ENCODE data around the gene PSMB4. TPM values are rescaled to one million over a fixed set of nuclear protein-coding genes. Genes with fewer than 3 reads are reported as not detected.
"Not testable (repeated sequence)": the region's sequence is repeated elsewhere in the genome, so short reads cannot be mapped to it uniquely, and the experiment has no call there.

The PSMB4 gene
- total RNA-seq, 1 donor from 2014 or later = 322 TPM

DNA sequence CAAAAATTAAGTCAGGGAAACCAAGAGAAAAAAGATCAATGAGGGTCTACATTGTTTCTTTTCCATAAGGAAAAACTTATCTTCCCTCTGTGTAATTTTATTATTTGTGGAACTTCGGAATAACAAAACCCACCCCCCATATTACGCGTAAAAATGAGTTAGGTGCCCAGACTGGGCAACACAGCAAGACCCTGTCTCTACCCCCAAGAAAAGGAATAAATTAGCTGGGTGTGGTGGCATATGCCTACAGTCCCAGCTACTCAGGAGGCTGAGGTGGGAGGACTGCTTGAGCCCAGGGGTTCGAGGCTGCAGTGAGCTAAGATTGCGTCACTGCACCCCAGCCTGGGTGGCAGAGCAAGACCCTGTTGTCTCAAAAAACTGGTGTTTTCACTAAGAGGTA, 20.4 kb downstream of the PSMB4 start:
- Mint-ChIP-seq H3K4me1 (ENCODE audit: unreplicated experiment) (peaks cover 18% of the 10 kb centered on the region), H3K4me3 (ENCODE audit: unreplicated experiment) (peak overlapping the region; percentile 12), H3K36me3 (ENCODE audit: low read depth, unreplicated experiment) (peaks cover 35% of the 10 kb centered on the region), H3K27ac (ENCODE audit: unreplicated experiment) (peak overlapping the region; percentile 68), H3K27me3 (ENCODE audit: unreplicated experiment) (no peaks in the 10 kb centered on the region), H3K9me3 (ENCODE audit: unreplicated experiment) (no peaks in the 10 kb centered on the region)
- no peak for TF ChIP-seq CTCF (IDR thresholded peaks at IDR 0.05; ENCODE audit: unreplicated experiment)
- DNase-seq (ENCODE audit: low spot score) = no peak

- Mint-ChIP-seq H3K27ac (ENCODE audit: unreplicated experiment) (no peak overlapping the region), H3K9me3 (ENCODE audit: unreplicated experiment) (no peaks in the 10 kb centered on the region), H3K4me1 (ENCODE audit: unreplicated experiment) (peaks cover 25% of the 10 kb centered on the region), H3K27me3 (ENCODE audit: unreplicated experiment) (peaks cover 3% of the 10 kb centered on the region), H3K36me3 (ENCODE audit: low read depth, unreplicated experiment) (peaks cover 44% of the 10 kb centered on the region), H3K4me3 (ENCODE audit: unreplicated experiment) (no peak overlapping the region)
- TF ChIP-seq CTCF (IDR thresholded peaks at IDR 0.05; ENCODE audit: unreplicated experiment) = no peak
- DNase-seq (ENCODE audit: low spot score) = no peak
These were observed 25.7 kb downstream of the PSMB4 start for GRCh38 chr1:151425103-151425502.

DNA sequence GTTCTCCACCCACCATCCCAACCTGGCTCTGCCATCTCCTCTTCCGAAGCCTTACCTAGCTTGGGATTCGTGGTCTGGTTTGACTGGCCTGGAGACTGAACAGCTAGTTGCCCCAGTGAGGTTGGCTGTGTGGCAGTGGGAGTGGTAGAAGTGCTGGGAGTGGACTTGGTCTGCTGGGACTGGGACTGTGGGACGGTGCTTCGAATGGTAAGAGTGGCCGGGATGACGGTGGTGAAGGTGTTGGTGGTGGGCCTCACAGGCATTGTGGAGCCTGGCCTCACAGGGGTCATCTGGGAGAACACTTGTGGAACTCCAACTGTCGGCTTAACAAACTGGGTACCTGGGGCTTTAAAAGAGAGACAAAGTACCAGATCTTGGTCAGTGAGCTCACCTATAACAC, 28.7 kb downstream of the PSMB4 start:
- Mint-ChIP-seq H3K9me3 (ENCODE audit: unreplicated experiment) (no peaks in the 10 kb centered on the region), H3K4me1 (ENCODE audit: unreplicated experiment) (peaks cover 24% of the 10 kb centered on the region), H3K27ac (ENCODE audit: unreplicated experiment) (no peak overlapping the region), H3K4me3 (ENCODE audit: unreplicated experiment) (no peak overlapping the region), H3K27me3 (ENCODE audit: unreplicated experiment) (peaks cover 3% of the 10 kb centered on the region), H3K36me3 (ENCODE audit: low read depth, unreplicated experiment) (peaks cover 34% of the 10 kb centered on the region)
- TF ChIP-seq CTCF (IDR thresholded peaks at IDR 0.05; ENCODE audit: unreplicated experiment) = no peak
- DNase-seq (ENCODE audit: low spot score) = no peak

DNA sequence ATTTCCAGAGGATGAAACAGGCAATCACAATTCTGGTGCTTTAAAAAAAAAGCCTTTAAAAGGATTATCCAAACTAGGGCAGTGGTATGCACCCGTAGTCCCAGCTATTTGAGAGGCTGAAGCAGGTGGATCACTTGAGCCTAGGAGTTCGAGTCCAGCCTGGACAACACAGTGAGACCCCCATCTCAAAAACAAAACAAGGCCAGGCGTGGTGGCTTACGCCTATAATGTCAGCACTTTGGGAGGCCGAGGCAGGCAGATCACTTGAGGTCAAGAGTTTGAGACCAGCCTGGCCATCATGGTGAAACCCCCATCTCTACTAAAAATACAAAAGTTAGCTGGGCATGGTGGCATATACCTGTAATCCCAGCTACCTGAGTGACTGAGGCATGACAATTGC, 34.5 kb downstream of the PSMB4 start:
- H3K9me3 Mint-ChIP-seq (ENCODE audit: unreplicated experiment); H3K27me3 Mint-ChIP-seq (ENCODE audit: unreplicated experiment); DNase-seq (ENCODE audit: low spot score); H3K4me3 Mint-ChIP-seq (ENCODE audit: unreplicated experiment); H3K36me3 Mint-ChIP-seq (ENCODE audit: low read depth, unreplicated experiment); H3K4me1 Mint-ChIP-seq (ENCODE audit: unreplicated experiment); H3K27ac Mint-ChIP-seq (ENCODE audit: unreplicated experiment): not testable (repeated sequence)

DNA sequence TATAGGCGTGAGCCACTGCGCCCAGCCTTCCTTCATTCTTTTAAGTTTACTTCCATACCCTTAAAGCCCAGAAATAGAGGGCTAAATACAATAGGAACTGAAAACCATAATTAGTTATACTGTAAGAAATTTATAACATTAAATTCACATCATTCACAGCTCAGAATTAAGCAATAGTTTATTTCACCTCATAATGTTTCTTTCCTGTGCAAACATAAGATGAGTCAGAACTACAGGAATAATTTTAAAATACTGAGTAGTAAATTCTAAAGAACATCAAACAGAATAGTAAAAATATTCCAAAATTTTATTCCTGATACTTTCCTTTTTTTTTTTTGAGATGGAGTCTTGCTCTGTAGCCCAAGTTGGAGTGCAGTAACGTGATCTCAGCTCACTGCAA, 35.8 kb downstream of the PSMB4 start:
- peaks cover 1% of the 10 kb centered on the region for H3K36me3 Mint-ChIP-seq (ENCODE audit: low read depth, unreplicated experiment)
- H3K27me3 Mint-ChIP-seq (ENCODE audit: unreplicated experiment) = peaks cover 1% of the 10 kb centered on the region
- no peak for TF ChIP-seq CTCF (IDR thresholded peaks at IDR 0.05; ENCODE audit: unreplicated experiment)
- H3K4me1 Mint-ChIP-seq (ENCODE audit: unreplicated experiment) = no peaks in the 10 kb centered on the region
- DNase-seq (ENCODE audit: low spot score) = no peak
- H3K4me3 Mint-ChIP-seq (ENCODE audit: unreplicated experiment) = no peak overlapping the region
- H3K9me3 Mint-ChIP-seq (ENCODE audit: unreplicated experiment) = no peaks in the 10 kb centered on the region
- no peak overlapping the region for H3K27ac Mint-ChIP-seq (ENCODE audit: unreplicated experiment)

- Mint-ChIP-seq H3K27ac (ENCODE audit: unreplicated experiment) (no peak overlapping the region), H3K4me1 (ENCODE audit: unreplicated experiment) (no peaks in the 10 kb centered on the region), H3K4me3 (ENCODE audit: unreplicated experiment) (no peak overlapping the region), H3K27me3 (ENCODE audit: unreplicated experiment) (peaks cover 1% of the 10 kb centered on the region), H3K9me3 (ENCODE audit: unreplicated experiment) (no peaks in the 10 kb centered on the region), H3K36me3 (ENCODE audit: low read depth, unreplicated experiment) (no peaks in the 10 kb centered on the region)
- no peak for TF ChIP-seq CTCF (IDR thresholded peaks at IDR 0.05; ENCODE audit: unreplicated experiment)
- no peak for DNase-seq (ENCODE audit: low spot score)
These were observed 37.6 kb downstream of the PSMB4 start for GRCh38 chr1:151436985-151437384.

- DNase-seq (ENCODE audit: low spot score); H3K4me3 Mint-ChIP-seq (ENCODE audit: unreplicated experiment): not testable (repeated sequence)
These were observed 38.0 kb downstream of the PSMB4 start for GRCh38 chr1:151437396-151437795.

More at GRCh38 chr1:151437396-151437795, 38.0 kb downstream of the PSMB4 start:
- H3K27ac Mint-ChIP-seq (ENCODE audit: unreplicated experiment); H3K4me1 Mint-ChIP-seq (ENCODE audit: unreplicated experiment); H3K9me3 Mint-ChIP-seq (ENCODE audit: unreplicated experiment); H3K27me3 Mint-ChIP-seq (ENCODE audit: unreplicated experiment); H3K36me3 Mint-ChIP-seq (ENCODE audit: low read depth, unreplicated experiment): not testable (repeated sequence)
